NCI-H187 treated with DMSO at 0.1 percent for 48 hours (cell line): ENCODE data around the gene TMEM254.
"Not testable (repeated sequence)": the region's sequence is repeated elsewhere in the genome, so short reads cannot be mapped to it uniquely, and the experiment has no call there.

Source experiments
- DNase-seq: peaks from one replicate; lab custom pipeline; 2025; lab: John Stamatoyannopoulos, UW

Gene TMEM254, protein sequence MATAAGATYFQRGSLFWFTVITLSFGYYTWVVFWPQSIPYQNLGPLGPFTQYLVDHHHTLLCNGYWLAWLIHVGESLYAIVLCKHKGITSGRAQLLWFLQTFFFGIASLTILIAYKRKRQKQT

DNA sequence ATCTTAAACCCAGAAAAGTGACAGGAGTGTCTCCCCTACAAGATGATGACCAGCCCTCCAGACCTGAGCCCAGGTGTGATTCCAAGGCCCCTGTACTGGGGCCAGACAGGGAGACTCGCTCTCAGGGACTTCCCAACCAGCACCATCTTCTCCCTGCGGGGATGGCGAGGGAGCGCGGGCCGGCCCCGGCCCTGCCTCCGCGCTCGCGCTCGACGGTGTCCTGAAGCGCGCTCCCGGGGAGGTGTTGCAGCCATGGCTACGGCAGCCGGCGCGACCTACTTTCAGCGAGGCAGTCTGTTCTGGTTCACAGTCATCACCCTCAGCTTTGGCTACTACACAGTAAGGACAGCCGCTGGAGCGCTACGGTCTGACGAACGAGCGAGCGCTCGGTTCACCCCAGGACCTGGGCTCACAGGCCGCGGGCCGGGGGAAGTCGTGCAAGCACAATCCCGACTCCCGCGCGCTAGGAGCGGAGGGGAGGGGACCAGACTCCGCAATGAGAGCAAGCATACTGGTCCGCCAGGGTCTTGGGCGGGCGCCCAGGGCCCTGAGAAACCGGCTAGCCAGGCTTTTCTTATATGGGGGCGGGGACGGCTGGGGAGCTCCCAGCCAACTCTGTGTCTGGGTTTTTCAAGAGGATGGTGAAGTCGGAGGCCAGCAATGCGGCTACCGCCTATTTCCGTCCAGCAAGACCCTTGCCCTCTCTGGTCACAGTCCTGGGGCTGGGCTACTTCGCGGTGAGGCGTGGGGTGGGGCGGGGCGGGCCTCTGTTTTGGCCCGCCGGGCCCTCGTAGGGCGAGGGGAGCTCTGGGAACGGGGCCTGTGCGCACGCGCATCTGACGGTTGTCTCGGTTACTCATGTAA lies at the start of gene TMEM254:
Gene TMEM254, plus strand, starts transcription at position 218 of the 864 bp plus-strand sequence. Its CDS starts 35 bp downstream, at position 253.
- DNase-seq = peak; percentile 11

DNA sequence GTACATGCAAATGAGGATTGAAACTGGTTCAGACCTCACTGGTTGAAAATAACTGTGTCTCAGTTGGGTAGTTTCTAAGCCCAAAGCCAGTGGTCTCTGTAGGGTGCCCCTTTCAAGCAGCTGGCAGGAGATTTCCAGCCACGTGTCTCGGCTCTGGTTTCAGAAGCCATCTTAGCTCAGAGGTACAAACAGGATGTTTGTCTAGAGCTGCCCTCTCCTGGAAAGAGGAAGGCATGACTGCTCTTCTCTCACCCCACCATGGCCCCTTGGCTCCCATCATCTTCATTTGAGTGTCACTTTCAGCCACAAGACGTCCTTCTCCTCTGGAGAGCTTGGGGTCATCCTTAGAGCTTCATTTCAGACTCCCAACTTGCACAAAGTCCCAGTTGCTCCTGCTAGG lies 49.3 kb upstream of the TMEM254 start:
- DNase-seq = not testable (repeated sequence)

DNA sequence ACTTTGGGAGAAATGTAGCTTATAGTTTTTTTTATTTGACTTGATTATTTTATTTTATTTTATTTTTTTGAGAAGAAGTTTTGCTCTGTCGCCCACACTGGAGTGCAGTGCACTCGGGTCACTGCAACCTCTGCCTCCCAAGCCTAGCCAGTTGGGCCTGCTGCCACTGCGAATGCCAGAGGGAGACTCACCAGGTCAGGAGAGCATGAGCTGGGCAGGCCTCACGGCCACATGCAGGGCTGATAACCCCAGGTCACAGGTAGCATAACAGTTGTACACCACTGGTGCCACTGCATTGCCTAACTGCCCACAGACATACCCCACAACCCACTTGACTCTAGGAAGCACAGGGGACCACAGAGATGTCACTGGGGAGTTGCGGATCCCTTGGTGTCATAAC lies 48.6 kb upstream of the TMEM254 start:
- DNase-seq = not testable (repeated sequence)

DNA sequence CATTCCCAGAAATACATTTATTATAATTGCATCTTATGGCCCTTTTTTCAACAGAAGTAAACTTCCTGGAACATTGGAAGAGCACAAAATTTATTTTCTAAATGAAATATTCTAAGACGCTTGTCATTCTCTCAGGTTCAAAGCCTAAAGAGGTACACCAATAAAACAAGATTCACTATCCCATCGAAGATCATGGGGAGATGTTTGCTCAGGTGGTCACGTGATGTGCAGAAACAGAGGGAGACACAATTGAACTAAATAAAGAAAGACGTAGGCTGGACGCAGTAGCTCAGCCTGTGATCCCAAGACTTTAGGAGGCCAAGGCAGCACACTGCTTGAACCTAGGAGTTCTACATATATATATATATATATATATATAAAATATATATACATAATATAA lies 46.0 kb upstream of the TMEM254 start:
- no peak for DNase-seq

DNA sequence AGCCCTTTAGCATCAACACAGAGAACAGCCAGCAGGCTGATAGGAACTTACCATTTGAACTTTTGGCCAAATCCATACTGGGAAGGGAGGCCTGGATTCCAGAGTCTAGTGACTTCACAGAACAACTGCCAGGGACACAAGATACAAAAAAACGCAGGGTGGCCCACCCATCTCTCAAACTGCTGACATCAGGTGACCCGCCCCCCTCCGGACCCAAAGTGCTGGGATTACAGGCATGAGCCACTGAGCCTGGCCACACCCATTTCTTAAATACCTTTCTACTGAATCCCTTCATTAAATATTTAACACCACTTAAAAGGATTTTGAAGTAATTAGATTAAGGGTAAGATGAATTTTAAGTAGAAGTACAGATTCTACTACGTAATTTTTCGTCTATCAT lies 43.7 kb upstream of the TMEM254 start:
- DNase-seq = not testable (repeated sequence)

DNA sequence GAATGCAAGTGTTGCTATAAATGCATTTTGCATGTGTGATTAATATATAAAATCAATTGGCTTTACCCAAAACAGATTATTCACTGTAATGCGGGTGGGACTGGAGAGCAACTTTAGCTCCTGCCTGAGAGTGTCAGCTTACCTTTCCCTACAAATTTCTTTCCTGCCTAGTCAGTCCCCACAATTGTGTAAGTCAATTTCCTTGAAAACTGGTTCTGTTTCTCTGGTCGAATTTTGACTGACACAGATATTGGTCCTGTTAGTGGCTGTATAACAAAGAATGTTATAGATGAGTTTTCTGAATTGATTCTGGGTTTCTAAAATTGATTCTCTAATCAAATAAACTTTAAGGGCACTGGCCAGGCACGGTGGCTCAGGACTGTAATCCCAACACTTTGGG lies 43.0 kb upstream of the TMEM254 start:
- not testable (repeated sequence) for DNase-seq

DNA sequence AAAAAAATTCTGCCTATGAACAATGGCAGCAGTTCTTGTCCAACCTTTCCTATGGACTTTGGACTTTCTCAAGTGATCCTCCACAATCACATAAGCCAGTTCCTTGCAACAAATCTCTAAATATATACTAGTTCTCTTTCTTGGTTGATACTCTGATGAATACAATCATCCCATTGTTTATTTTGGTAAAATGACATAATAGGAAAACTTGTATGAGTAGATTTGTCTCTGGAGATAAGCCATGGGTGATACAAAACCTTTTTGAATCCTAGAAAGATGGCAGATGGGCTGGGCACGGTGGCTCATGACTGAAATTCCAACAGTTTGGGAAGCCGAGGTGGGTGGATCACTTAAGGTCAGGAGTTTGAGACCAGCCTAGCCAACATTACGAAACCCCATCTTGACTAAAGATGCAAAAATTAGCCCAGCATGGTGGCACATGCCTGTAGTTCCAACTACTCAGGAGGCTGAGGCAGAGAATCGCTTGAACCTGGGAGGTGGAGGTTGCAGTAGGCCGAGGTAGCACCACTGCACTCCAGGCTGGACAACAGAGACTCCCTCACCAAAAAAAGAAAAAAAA lies 41.5 kb upstream of the TMEM254 start:
- DNase-seq = not testable (repeated sequence)

DNA sequence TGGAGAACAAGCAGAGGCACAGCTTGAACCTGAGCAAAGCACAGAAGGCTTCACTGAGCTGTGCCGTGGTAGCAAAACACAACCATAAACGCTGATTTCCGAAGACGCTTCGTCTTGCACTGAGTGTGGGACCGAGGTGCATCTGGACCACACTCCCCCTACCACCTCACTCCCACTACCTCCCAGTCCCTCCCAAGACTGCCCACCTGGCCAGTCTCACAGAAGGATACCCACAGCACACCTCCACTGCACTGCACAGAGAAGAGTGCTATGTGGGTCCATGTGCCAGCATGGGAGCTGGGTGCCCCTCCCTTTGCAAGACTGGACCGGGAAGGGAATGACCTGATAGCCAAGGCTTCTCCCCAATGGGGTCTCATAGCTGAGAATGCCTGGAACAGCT lies 40.2 kb upstream of the TMEM254 start:
- not testable (repeated sequence) for DNase-seq

DNA sequence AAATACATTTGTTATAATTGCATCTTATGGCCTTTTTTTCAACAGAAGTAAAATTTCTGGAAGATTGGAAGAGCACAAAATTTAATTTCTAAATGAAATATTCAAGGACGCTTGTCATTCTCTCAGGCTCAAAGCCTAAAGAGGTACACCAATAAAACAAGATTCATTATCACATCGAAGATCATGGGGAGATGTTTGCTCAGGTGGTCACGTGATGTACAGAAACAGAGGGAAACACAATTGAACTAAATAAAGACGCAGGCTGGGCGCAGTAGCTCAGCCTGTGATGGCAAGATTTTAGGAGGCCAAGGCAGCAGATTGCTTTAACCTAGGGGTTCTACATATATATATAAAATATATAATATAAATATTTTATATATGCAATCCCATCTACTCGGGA lies 37.3 kb upstream of the TMEM254 start:
- no peak for DNase-seq

DNA sequence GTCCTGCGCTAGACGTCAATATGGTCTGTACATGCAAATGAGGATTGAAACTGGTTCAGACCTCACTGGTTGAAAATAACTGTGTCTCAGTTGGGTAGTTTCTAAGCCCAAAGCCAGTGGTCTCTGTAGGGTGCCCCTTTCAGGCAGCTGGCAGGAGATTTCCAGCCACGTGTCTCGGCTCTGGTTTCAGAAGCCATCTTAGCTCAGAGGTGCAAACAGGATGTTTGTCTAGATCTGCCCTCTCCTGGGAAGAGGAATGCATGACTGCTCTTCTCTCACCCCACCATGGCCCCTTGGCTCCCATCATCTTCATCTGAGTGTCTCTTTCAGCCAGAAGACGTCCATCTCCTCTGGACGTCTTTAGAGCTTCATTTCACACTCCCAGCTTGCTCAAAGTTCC lies 33.5 kb upstream of the TMEM254 start:
- DNase-seq = not testable (repeated sequence)

DNA sequence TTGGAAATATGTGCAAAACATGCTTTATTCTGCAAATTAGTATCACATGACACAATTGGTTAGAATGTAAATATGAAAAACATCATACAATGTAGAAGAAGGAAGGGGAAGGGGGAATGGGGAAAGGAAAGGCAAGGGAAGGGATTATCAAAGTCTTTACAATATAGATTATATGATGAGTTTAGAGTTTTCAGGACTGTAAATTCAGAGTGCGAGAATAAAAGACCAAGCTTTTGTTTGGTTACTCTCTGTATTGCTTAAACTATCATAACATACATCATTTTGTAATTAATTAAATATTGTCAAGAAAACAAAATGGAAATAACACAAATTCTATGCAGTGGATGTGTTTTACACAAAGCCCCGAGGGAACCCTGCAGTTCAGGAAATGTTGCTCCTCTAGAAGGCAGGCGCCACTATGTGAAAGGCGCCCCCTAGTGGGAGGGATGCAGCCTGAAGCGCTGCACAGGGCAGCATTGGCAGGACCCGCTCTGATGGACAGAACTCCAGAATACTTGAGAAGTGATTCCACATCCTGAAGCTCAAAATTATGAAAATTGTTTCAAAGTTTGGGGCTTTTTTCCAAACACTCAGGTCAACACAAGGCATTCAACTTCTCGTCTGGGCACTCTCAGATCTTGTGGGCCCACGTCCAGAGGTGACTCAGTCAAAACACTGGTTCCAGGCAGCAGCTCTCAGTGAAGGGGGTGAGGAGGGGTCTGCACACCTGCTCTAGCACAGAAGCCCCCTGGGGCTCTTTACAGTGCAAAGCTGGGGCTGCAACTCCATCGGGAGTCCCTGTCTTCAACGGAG lies 31.6 kb upstream of the TMEM254 start:
- DNase-seq = no peak

DNA sequence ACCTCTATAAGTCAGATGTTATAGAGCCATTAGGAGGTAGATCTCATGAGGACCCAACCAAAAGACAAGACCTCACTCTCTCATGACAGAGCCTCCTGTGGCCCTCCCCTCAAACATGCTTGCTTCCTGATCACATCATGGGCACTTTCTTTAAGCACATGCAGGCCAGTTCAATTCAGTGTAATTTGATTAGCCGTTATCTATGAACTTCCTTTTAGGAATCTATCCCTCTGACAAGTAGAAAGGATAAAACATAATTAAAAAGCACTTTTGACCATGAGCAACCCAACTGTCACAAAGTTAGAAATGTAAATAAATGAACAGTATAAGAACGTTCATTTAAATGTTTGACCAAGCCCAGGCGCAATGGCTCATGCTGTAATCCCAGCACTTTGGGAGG lies 27.7 kb upstream of the TMEM254 start:
- DNase-seq = no peak

DNA sequence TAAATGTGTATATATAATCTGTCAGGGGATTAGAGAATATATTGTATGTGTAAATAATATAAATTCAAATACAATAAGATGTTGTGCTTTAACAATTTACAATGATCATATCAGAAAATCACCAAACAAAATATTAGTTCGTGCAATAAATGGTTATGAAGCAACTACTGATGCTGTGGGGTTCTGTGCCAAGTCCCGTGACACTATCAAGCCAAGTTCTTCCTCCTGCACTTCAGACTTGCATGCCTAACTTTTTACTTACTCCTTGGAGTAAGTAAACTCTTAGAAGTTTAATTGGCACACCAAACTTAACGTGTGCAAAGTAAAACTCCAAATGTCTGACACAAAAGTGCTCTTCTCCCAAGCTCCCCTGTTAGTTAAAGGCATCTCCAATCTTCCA lies 26.5 kb upstream of the TMEM254 start:
- DNase-seq = no peak

DNA sequence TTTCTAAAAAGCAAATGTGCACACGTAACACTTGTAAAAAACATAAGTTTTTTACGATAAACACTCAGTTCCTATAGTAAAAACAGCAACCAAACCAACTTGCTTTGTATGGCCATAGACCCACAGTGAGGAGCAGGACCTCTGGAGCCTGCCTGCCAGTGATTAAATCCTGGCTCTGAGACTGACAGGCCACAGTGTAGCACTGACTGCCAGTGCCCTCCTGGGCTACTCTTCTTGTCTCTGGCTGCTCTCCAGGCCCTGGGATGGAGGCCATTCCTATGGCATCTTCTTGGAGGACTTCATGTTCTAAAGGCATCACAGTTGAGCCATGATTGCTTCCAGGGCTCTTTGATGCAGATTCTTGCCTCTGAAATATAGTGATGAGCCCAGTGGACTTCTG lies 22.7 kb upstream of the TMEM254 start:
- no peak for DNase-seq

DNA sequence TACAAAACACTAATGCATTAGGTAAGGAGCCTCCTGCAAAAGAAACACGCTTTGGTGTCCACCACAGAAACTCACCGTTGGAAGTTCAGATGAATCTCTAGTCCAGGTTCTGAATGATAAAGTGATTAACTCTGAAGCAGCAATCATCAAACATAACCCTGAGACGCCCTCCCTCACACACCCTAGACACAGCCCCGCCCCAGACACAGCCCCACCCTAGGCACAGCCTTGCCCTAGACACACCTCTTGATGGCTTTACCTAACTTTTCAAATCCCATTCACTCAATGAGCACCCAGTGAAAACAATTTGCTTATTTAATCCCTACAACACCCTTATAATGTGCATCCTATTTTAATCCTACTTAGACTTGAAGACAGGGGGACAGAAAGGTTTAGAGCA lies 21.3 kb upstream of the TMEM254 start:
- no peak for DNase-seq

DNA sequence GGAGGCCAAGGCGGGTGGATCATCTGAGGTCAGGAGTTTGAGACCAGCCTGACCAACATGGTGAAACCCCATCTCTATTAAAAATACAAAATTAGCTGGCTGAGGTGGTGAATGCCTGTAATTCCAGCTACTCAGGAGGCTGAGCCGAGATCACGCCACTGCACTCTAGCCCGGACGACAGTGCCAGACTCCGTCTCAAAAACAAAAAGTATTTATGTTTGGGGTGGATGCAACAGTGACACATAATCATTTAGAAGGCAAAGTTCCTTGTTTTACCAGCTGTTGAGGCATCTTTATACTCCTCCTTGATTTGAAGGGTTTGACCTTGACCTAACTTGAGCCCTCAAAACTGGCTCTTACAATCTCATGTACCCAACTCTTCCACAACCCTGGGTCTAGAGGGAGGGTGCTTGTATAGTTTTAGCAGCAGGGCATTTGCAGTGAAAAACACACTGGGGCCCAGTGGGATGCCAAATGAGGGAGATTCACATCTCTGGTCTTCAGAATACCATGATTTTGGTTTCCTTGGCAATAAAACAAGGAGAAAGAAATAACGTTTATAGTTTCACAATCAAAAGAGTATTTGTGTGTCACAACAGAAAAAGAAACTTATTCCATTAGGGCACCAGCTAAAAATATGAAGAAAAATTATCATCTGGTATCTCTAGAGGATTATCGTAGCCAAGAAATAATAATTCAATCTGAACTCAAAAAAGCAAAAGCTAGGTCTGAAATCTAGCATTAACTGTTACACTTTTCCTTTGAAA lies 14.2 kb upstream of the TMEM254 start:
- DNase-seq = no peak

DNA sequence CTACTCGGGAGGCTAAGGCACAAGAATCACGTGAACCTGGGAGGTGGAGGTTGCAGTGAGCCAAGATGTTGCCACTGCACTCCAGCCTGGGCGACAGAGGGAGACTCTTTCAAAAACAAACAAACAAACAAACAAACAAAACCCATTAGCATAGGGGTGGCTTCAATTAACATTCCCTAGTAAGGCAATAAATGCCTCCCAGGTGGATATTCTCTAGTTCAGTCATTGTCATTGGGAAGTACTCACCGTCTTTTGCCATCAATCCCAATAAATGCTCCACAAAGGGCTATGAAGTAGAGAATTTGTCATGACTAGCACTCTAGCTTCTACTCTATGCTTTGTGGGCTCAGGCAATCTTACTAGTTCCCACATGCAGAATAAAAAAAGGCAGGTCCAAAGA lies 11.7 kb upstream of the TMEM254 start:
- no peak for DNase-seq

DNA sequence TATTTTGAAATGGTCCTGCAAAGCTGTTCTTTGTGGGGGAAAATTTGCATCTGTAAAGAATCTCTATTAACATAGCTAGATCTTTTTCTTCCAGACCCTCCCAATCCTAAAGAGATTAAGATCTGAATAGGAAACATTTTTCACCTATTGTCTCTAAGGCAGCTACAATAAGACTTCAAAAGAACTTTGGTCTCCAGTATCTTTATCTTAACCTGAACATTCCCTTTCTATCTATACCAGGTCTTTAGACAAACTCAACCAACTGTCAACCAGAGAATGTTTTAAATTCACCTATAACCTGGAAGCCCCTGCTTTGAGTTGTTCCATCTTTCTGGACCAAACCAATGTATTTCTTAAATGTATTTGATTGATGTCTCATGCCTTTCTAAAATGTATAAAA lies 10.6 kb upstream of the TMEM254 start:
- DNase-seq = not testable (repeated sequence)

DNA sequence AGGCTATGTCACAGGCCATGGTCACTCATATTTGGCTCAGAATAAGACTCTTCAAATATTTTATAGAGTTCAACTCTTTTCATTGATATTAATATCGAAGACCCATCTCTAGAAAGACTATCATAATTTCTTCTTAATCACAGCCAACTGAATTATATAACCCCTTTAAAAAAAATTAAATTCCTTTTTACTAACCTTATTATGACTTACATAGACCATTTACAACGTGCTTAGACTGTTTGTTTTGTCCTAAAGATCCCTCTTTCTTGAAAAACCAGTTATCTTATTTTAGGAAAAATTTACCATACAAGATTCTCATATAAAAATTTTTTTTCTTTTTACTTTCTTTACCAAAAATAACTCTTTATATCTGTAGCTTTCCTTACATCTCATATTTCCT lies 10.2 kb upstream of the TMEM254 start:
- DNase-seq = no peak

DNA sequence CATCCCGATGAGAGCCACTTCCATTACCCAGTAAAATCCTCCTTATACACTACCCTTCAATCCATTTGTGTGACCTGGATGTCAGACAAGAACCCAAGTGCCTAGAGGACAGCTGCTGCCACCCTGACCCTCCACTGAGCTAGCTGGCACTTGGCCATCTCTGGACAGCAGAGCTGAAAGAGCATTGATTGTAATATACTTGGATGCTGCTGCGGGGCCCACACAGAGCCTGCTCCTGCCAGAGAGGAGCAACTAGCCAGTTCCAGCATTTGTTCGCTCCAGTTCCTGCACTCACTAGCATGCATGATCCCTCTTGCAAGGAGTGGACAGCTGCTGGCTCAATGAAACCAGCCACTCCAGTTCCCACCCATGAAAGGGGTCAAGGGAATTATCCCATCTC lies 8.4 kb upstream of the TMEM254 start:
- no peak for DNase-seq

DNA sequence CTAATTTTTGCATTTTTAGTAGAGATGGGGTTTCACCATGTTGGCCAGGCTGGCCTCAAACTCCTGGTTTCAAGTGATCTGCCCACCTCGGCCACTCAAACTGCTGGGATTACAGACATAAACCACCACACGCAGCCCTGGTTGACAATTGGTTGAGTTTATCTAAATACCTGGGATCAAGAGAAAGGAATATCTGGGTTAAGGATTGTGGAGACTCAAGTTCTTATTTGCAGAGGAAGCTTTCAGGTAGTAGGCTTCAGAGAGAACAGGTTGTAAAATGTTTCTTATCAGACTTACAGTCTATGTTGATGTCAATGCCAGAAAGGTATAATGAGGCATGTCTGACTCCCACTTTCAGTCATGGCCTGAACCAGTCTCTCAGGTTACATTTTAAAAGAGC lies 5.9 kb upstream of the TMEM254 start:
- DNase-seq = no peak

DNA sequence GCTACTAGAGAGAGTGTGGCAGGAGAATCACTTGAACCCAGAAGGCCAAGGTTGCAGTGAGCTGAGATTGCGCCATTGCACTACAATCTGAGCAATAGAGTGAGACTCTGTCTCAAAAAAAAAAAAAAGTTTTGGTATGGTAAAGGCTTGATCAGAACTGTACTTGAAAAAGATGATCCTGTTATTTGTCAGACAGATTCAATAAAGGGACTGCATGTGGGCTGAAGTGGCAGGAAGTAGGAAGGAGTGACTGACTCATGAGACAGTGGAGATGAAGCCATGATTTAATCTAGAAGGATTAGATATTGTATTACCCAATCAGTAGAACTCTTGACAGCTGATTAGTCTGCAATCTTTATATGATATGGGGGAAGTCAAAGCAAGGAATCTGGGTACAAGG lies 2.7 kb upstream of the TMEM254 start:
- DNase-seq = no peak
